GM23248 (cell line): Measurements from ENCODE around the gene CCDC121.

ENCODE experiments used
- EZH2 ChIP-seq: fragments of 200-600 bp; sonication (generic); IDR thresholded peaks from 2 replicates; pipeline ENCODE4 v1.6.1; 2018; ENCODE audit warnings: antibody characterized with exemption, mild to moderate bottlenecking; ENCODE audit not compliant: insufficient read depth, poor library complexity, severe bottlenecking
- EZH2phosphoT487 ChIP-seq: fragments of 200-600 bp; sonication (generic); IDR thresholded peaks from 2 replicates; pipeline ENCODE4 v1.6.1; 2018; ENCODE audit warnings: antibody characterized with exemption, moderate library complexity, mild to moderate bottlenecking, low read depth; ENCODE audit not compliant: insufficient read depth

DNA sequence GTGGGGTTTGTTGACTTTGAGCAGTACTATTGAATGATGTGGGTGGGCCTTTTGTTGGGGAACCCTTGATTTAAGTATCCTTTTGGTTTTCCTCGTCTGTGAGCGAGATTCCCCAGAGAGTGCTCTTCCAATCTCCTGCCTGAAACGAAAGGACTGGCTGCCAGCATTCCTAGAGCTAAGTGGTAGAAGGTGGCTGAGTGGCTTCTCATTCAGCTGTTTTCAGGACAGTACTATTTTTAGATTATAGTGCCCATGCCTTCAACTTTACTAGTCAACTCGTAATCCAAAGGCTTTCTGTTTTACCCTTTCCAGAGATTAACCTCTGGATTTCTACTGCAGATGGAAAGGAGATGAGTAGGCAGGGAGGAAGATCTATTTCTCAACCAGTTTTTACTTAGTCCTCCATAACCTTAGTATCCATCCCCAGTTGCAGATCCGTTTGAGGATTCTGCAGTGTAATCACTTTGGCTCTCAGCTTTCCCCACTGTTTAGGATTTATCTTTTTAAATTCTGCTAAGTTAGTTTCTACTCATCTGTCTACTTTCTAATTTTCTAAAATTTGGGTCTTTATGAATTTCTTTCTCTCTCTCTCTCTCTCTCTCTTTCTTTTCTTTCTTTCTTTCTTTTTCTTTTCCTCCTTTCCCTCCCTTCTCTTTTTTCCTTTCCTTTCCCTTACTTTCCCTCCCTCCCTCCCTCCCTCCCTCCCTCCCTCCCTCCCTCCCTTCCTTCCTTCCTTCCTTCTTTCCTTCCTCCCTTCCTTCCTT lies 44.1 kb upstream of the CCDC121 start:
- TF ChIP-seq EZH2 (no peak), EZH2phosphoT487 (no peak)
